A673 (cell line): ENCODE measurements around the gene RHEB. TPM values are rescaled to one million over a fixed set of nuclear protein-coding genes. Genes with fewer than 3 reads are reported as not detected.

Experiments
- BruUV-seq: library from RNA; stranded (reverse); fragments of 400-500 nt; replicated peaks from 2 replicates; lab custom pipeline; 2021; lab: Mats Ljungman, UMichigan
- CTCF ChIA-PET: fragments of 300-600 bp; sonication (Branson Sonifier 250); formaldehyde crosslinking; loops from one replicate; lab custom pipeline; 2022; ENCODE audit warnings: antibody characterized with exemption; lab: Charles Lee
- POLR2A ChIA-PET: fragments of 300-600 bp; sonication (Branson Sonifier 250); formaldehyde crosslinking; loops from one replicate; lab custom pipeline; 2022; ENCODE audit warnings: antibody characterized with exemption; ENCODE audit not compliant: low non-redundant PET; lab: Charles Lee
- DNase-seq: peaks from one replicate; pipeline ENCODE4 v3.0.0-alpha.2; 2015; ENCODE audit warnings: low spot score
- H3K27ac ChIP-seq: fragments of 200-600 bp; sonication (generic); 2 replicates; pipeline ENCODE4 v1.5.1; 2016; ENCODE audit warnings: mixed run types, low read depth, mild to moderate bottlenecking, mixed read lengths, antibody characterized with exemption, low read length; ENCODE audit not compliant: poor library complexity, severe bottlenecking
- H3K27me3 ChIP-seq: fragments of 200-600 bp; sonication (generic); replicated peaks from 2 replicates; pipeline ENCODE4 v1.6.1; 2017; ENCODE audit warnings: mixed run types, low read depth, mild to moderate bottlenecking, mixed read lengths, antibody characterized with exemption, low read length; ENCODE audit not compliant: insufficient read depth, poor library complexity
- H3K36me3 ChIP-seq: fragments of 200-600 bp; sonication (generic); 2 replicates; pipeline ENCODE4 v1.6.1; 2016; ENCODE audit warnings: mixed run types, mild to moderate bottlenecking, mixed read lengths, antibody characterized with exemption, low read length; ENCODE audit not compliant: insufficient read depth, poor library complexity, severe bottlenecking
- H3K4me1 ChIP-seq: fragments of 200-600 bp; sonication (generic); 2 replicates; pipeline ENCODE4 v1.6.1; 2017; ENCODE audit warnings: mixed run types, mild to moderate bottlenecking, mixed read lengths, antibody characterized with exemption, low read length; ENCODE audit not compliant: insufficient read depth, poor library complexity, severe bottlenecking
- H3K4me3 ChIP-seq: fragments of 200-600 bp; sonication (generic); 2 replicates; pipeline ENCODE4 v1.5.1; 2016; ENCODE audit warnings: low read depth, mixed run types, mild to moderate bottlenecking, mixed read lengths, low read length; ENCODE audit not compliant: poor library complexity, severe bottlenecking
- H3K9me3 ChIP-seq: fragments of 200-600 bp; sonication (generic); 2 replicates; pipeline ENCODE4 v1.6.1; 2016; ENCODE audit warnings: mixed run types, low read depth, mild to moderate bottlenecking, mixed read lengths, antibody characterized with exemption, low read length; ENCODE audit not compliant: poor library complexity, severe bottlenecking
- EZH2 ChIP-seq: fragments of 200-600 bp; sonication (generic); IDR thresholded peaks from 2 replicates; pipeline ENCODE4 v1.6.1; 2017; ENCODE audit warnings: borderline replicate concordance, low read depth, mild to moderate bottlenecking, mixed read lengths, antibody characterized with exemption, low read length; ENCODE audit not compliant: poor library complexity, severe bottlenecking
- intact Hi-C: fragments of 100-400 bp; cut with micrococcal nuclease; formaldehyde crosslinking; loops from one replicate; pipeline ENCODE4 v1.10.0; 2022; ENCODE audit not compliant: unreplicated experiment
- total RNA-seq: library from RNA; stranded (reverse); gene quantifications from 2 replicates; pipeline ENCODE4 v1.2.3, GENCODE V29; 2021
- TF ChIP-seq, protein P1 (sequence below): fragments of 300-800, 200-600 bp; sonication (generic); conservative IDR thresholded peaks from 2 replicates; pipeline ENCODE4 v1.5.1; 2017; ENCODE audit warnings: low read depth, mild to moderate bottlenecking, antibody characterized with exemption, low read length, moderate library complexity, mixed read lengths

The RHEB gene
- total RNA-seq, 1 experiment from 2014 or later, result 136 TPM

DNA sequence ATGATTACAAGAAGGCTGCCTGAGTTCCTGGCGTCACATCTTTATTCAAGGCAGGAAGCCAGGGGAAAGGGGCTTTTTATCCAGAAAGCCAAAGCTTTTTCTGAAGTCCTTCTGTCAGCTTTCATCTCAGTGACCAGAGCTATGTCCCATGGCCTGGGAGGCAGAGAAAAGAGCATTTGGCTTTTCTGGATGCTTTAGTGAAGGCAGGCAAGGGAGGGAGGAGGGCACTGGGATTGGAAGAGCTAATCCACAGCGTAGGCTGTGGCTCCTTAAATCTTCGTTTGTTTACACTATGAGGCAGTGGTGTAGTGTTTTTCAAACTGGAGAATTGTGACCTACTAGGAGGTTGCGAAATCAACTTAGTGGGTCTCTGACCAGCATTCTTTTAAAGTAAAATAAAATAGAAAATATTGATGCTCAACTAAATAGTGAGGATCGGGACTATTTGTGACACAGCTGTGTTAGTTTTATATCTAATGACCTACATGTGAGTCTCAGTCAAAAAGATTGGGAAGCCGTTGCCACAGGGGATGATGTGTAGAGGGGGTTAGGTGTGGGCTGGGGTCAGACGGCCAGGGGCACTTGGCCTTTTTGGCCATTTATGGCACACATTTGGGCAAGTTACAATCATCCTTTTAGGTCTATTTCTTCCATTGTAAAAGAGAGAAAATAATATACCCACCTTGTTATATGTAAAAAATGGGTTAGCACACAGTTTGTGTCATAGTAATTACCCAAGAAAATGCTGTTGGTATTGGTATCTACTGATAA, 93.8 kb downstream of the RHEB start:
- CTCF ChIA-PET, result interaction anchor here (0.7 kb wide), 1 partner anchor 28 kb away, joined by 3 read pairs; no protein-coding TSS in a partner anchor
- intact Hi-C loops, result no loop called here
- Histone ChIP-seq H3K9me3 (no peaks in the 10 kb centered on the region), H3K27me3 (no peaks in the 10 kb centered on the region), H3K4me1 (peaks cover 31% of the 10 kb centered on the region), H3K4me3 (no peak overlapping the region), H3K36me3 (no peaks in the 10 kb centered on the region), H3K27ac (no peak overlapping the region)
- DNase-seq, result no peak
- BruUV-seq, result no TSS peak
- POLR2A ChIA-PET, result no interaction called here
- no peak for TF ChIP-seq EZH2
- TF ChIP-seq, protein P1, sequence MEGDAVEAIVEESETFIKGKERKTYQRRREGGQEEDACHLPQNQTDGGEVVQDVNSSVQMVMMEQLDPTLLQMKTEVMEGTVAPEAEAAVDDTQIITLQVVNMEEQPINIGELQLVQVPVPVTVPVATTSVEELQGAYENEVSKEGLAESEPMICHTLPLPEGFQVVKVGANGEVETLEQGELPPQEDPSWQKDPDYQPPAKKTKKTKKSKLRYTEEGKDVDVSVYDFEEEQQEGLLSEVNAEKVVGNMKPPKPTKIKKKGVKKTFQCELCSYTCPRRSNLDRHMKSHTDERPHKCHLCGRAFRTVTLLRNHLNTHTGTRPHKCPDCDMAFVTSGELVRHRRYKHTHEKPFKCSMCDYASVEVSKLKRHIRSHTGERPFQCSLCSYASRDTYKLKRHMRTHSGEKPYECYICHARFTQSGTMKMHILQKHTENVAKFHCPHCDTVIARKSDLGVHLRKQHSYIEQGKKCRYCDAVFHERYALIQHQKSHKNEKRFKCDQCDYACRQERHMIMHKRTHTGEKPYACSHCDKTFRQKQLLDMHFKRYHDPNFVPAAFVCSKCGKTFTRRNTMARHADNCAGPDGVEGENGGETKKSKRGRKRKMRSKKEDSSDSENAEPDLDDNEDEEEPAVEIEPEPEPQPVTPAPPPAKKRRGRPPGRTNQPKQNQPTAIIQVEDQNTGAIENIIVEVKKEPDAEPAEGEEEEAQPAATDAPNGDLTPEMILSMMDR, result no peak

- no peaks in the 10 kb centered on the region for H3K36me3 ChIP-seq
- intact Hi-C loops, result no loop called here
- TF ChIP-seq, protein P1, result no peak
- no peak for TF ChIP-seq EZH2
- CTCF ChIA-PET, result no interaction called here
- H3K4me1 ChIP-seq, result peaks cover 31% of the 10 kb centered on the region
- H3K9me3 ChIP-seq, result no peaks in the 10 kb centered on the region
- no peak for DNase-seq
- H3K27me3 ChIP-seq, result no peaks in the 10 kb centered on the region
- no TSS peak for BruUV-seq
- no peak overlapping the region for H3K27ac ChIP-seq
- POLR2A ChIA-PET, result no interaction called here
- no peak overlapping the region for H3K4me3 ChIP-seq
Observed at GRCh38 chr7:151424799-151425198, 94.9 kb downstream of the RHEB start.

DNA sequence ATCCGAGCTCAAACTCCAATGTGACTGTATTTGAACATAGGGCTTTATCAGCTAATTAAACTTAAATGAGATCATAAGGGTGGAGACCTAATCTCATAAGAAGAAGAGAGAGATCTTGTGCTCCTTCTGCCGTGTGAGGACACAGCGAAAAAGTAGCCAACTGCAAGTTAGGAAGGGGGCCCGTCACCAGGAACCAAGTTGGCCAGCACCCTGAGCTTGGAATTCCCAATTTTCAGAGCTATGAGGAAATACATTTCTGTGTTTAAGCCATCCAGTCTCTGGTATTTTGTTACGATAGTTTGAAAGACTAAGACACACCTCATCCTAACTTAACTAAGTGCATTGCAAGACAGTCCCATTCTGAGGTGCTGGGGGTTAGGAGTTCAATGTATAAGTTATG, 95.8 kb downstream of the RHEB start:
- peaks cover 24% of the 10 kb centered on the region for H3K4me1 ChIP-seq
- H3K36me3 ChIP-seq, result no peaks in the 10 kb centered on the region
- POLR2A ChIA-PET, result no interaction called here
- no TSS peak for BruUV-seq
- TF ChIP-seq EZH2, result no peak
- H3K27me3 ChIP-seq, result no peaks in the 10 kb centered on the region
- CTCF ChIA-PET, result no interaction called here
- intact Hi-C loops, result no loop called here
- no peak overlapping the region for H3K27ac ChIP-seq
- H3K4me3 ChIP-seq, result no peak overlapping the region
- no peaks in the 10 kb centered on the region for H3K9me3 ChIP-seq
- DNase-seq, result no peak
